GM23338 (cell line): ENCODE results near the gene FLNA. TPM values are rescaled to one million over a fixed set of nuclear protein-coding genes. Genes with fewer than 3 reads are reported as not detected.

ENCODE experiments used
- ATAC-seq: fragments of 200-7000 bp; cut with Tn5 transposase; 3 replicates; pipeline ENCODE4 v1.9.1; 2020
- DNase-seq: peaks from one replicate; pipeline ENCODE4 v3.0.0-alpha.2; 2015; ENCODE audit warnings: low spot score
- H2AFZ ChIP-seq: fragments of 200-600 bp; sonication (generic); 2 replicates; pipeline ENCODE4 v1.8.0; 2016; ENCODE audit warnings: antibody characterized with exemption, mild to moderate bottlenecking, moderate library complexity
- H3F3A ChIP-seq: fragments of 200-600 bp; sonication (generic); replicated peaks from 2 replicates; pipeline ENCODE4 v1.8.0; 2017; ENCODE audit warnings: antibody characterized with exemption, mixed run types, low read depth
- H3K27ac ChIP-seq: fragments of 200-600 bp; sonication (generic); 2 replicates; pipeline ENCODE4 v1.6.1; 2016; ENCODE audit warnings: low read depth
- H3K27me3 ChIP-seq: fragments of 200-600 bp; sonication (generic); 2 replicates; pipeline ENCODE4 v1.8.0; 2016; ENCODE audit warnings: mild to moderate bottlenecking, mixed run types, moderate library complexity; ENCODE audit not compliant: insufficient read depth
- H3K36me3 ChIP-seq: fragments of 200-600 bp; sonication (generic); 2 replicates; pipeline ENCODE4 v1.8.0; 2016; ENCODE audit warnings: mild to moderate bottlenecking; ENCODE audit not compliant: insufficient read depth
- H3K4me1 ChIP-seq: fragments of 200-600 bp; sonication (generic); 2 replicates; pipeline ENCODE4 v1.8.0; 2016; ENCODE audit warnings: mild to moderate bottlenecking, moderate library complexity; ENCODE audit not compliant: insufficient read depth
- H3K4me2 ChIP-seq: fragments of 200-600 bp; sonication (generic); 2 replicates; pipeline ENCODE4 v1.7.1; 2017; ENCODE audit warnings: mixed run types
- H3K4me3 ChIP-seq: fragments of 200-600 bp; sonication (generic); 2 replicates; pipeline ENCODE4 v1.6.1; 2016; ENCODE audit warnings: mixed run types
- H3K79me2 ChIP-seq: fragments of 200-600 bp; sonication (generic); replicated peaks from 2 replicates; pipeline ENCODE4 v1.8.0; 2017; ENCODE audit warnings: mild to moderate bottlenecking; ENCODE audit not compliant: insufficient read depth
- H3K9me2 ChIP-seq: fragments of 200-600 bp; sonication (generic); 2 replicates; pipeline ENCODE4 v1.8.0; 2017; ENCODE audit not compliant: insufficient read depth
- H4K20me1 ChIP-seq: fragments of 200-600 bp; sonication (generic); replicated peaks from 2 replicates; pipeline ENCODE4 v1.8.0; 2017; ENCODE audit warnings: mild to moderate bottlenecking; ENCODE audit not compliant: insufficient read depth
- H3K27ac Mint-ChIP-seq: 2 replicates; pipeline ENCODE4 v1.8.0; 2020; ENCODE audit warnings: inconsistent platforms, mild to moderate bottlenecking, moderate library complexity, mixed read lengths
- H3K27me3 Mint-ChIP-seq: 3 replicates; pipeline ENCODE4 v1.8.0; 2022; ENCODE audit warnings: low read depth, mild to moderate bottlenecking, moderate library complexity, mixed read lengths, inconsistent platforms; ENCODE audit not compliant: insufficient read depth, poor library complexity
- H3K36me3 Mint-ChIP-seq: 3 replicates; pipeline ENCODE4 v1.8.0; 2021; ENCODE audit warnings: low read depth, mild to moderate bottlenecking, inconsistent platforms, moderate library complexity, mixed read lengths
- H3K4me1 Mint-ChIP-seq: 3 replicates; pipeline ENCODE4 v1.8.0; 2020; ENCODE audit warnings: mild to moderate bottlenecking, inconsistent platforms, mixed read lengths
- H3K4me3 Mint-ChIP-seq: 3 replicates; pipeline ENCODE4 v1.8.0; 2021; ENCODE audit warnings: moderate library complexity, mild to moderate bottlenecking, inconsistent platforms, mixed read lengths
- H3K9me3 Mint-ChIP-seq: 3 replicates; pipeline ENCODE4 v1.8.0; 2020; ENCODE audit warnings: moderate library complexity, mild to moderate bottlenecking, inconsistent platforms, mixed read lengths
- EZH2phosphoT487 ChIP-seq: fragments of 200-600 bp; sonication (generic); IDR thresholded peaks from one replicate; pipeline ENCODE4 v1.8.1; 2018; ENCODE audit warnings: antibody characterized with exemption; ENCODE audit not compliant: unreplicated experiment
- POLR2AphosphoS5 ChIP-seq: IDR thresholded peaks from 2 replicates; pipeline ENCODE4 v1.6.1; 2016; ENCODE audit warnings: antibody characterized with exemption, low read depth
- STAT1 ChIP-seq: IDR thresholded peaks from one replicate; pipeline ENCODE4 v1.6.1; 2016; ENCODE audit warnings: antibody characterized with exemption; ENCODE audit not compliant: unreplicated experiment
- ZNF114 ChIP-seq: fragments of 250-450 bp; sonication (Bioruptor Pico); IDR thresholded peaks from 2 replicates; pipeline ENCODE4 v1.5.0; 2020; ENCODE audit warnings: mild to moderate bottlenecking, moderate library complexity
- ZNF331 ChIP-seq: fragments of 250-450 bp; sonication (Bioruptor Pico); IDR thresholded peaks from 2 replicates; pipeline ENCODE4 v1.5.0; 2020; ENCODE audit warnings: low read depth, mild to moderate bottlenecking, moderate library complexity
- polyA plus RNA-seq: library from polyadenylated mRNA; unstranded; fragments of >200 nt; fragmentation: Nextera tagmentation; extraction: Ambion mirVana; gene quantifications from 2 replicates; pipeline ENCODE4 v1.2.1, GENCODE V29; 2016
- total RNA-seq: library from RNA; depleted of rRNA; stranded (reverse); fragments of >200 nt; shearing (Covaris generic); gene quantifications from 2 replicates; pipeline ENCODE4 v1.2.3, GENCODE V29; 2014
- TF ChIP-seq, protein P1 (sequence below), 2 experiments: fragments of 200-600 bp in 1 of 2; sonication (generic) in 1 of 2; conservative IDR thresholded peaks; 2 replicates each; pipeline versions ENCODE4 v1.5.1 to v1.6.1; 2016 to 2017; ENCODE audit warnings: antibody characterized with exemption in 2 of 2, low read depth in 2 of 2, mild to moderate bottlenecking in 2 of 2, moderate library complexity in 1 of 2
- TF ChIP-seq, protein P2 (sequence below): fragments of 250-450 bp; sonication (Bioruptor Pico); IDR thresholded peaks from 2 replicates; pipeline ENCODE4 v1.5.0; 2020; ENCODE audit warnings: mild to moderate bottlenecking, moderate library complexity
- TF ChIP-seq, protein P3 (sequence below): IDR thresholded peaks from one replicate; pipeline ENCODE4 v1.6.1; 2018; ENCODE audit warnings: antibody characterized with exemption; ENCODE audit not compliant: unreplicated experiment

FLNA gene
- total and polyA plus RNA-seq, 2 experiments from 2014 or later, result 579 to 1,445 TPM

DNA sequence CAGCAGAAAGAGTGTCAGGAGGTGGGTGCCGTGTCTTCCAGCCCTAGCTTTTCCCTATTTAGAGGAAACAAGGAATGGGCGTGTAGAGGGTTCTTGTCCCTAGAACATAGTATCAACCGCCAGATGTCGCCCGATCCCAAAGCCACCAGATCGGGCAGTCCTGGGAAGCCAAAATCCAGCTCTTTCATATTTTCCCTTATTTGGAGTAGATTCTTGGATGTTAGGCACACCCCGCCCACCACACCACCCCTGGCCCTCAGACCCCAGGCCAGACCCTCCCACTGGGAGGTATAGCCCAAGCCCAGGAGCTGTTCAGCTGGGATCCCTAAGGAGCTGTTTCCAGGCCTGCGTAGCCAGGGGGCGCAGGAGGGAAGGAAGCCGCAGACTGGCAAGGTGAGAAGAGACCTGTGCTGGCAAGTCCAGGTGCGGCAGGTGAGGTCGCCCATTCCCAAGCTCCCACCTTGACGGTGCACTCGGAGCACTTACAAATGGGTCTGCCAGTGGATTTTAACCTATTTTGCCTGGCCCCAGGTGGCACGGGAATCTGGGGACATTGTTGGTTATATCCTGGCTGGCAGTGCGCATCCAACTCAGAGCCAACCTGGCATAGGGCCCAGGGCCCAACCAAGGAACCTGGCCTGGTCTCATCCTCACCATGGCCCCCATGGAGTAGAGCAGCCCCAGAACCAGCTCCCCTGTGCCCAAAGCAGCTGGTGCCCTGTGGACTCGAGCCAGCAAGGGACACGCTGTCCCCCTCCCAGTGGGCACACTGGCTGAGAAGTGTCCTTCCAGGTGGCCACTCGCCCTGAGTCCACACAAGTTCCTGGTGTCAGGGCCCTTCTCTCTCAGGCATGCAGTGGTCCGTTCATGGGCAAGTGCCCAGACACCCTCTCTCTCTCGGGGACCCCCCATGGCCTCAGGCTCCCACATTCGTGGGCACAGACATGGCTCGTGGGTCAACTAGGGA, 811 bp downstream of the FLNA start:
- TF ChIP-seq ZNF114 (no peak), ZNF331 (no peak), POLR2AphosphoS5 (no peak)
- TF ChIP-seq, protein P1, sequence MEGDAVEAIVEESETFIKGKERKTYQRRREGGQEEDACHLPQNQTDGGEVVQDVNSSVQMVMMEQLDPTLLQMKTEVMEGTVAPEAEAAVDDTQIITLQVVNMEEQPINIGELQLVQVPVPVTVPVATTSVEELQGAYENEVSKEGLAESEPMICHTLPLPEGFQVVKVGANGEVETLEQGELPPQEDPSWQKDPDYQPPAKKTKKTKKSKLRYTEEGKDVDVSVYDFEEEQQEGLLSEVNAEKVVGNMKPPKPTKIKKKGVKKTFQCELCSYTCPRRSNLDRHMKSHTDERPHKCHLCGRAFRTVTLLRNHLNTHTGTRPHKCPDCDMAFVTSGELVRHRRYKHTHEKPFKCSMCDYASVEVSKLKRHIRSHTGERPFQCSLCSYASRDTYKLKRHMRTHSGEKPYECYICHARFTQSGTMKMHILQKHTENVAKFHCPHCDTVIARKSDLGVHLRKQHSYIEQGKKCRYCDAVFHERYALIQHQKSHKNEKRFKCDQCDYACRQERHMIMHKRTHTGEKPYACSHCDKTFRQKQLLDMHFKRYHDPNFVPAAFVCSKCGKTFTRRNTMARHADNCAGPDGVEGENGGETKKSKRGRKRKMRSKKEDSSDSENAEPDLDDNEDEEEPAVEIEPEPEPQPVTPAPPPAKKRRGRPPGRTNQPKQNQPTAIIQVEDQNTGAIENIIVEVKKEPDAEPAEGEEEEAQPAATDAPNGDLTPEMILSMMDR (conservative IDR thresholded peaks at IDR 0.05; ENCODE audit: low read depth in 2 of 2), result peak; percentile 69 to 78
- Histone ChIP-seq H3K4me2 (peak overlapping the region; percentile 71), H3K27me3 (no peaks in the 10 kb centered on the region), H3K36me3 (no peaks in the 10 kb centered on the region), H3K27ac (no peak overlapping the region), H3F3A (0 out of 2 replicates have a peak, but pooled peaks cover 3% of the 10 kb centered on the region), H3K79me2 (peaks cover 21% of the 10 kb centered on the region), H2AFZ (no peak overlapping the region), H4K20me1 (no peaks in the 10 kb centered on the region), H3K9me2 (no peaks in the 10 kb centered on the region), H3K4me1 (peaks cover 4% of the 10 kb centered on the region; the same call in 1 of the 2 replicates), H3K4me3 (peak overlapping the region; percentile 46)
- H3K27ac Mint-ChIP-seq, result no peak overlapping the region
- H3K9me3 Mint-ChIP-seq, result peaks cover 5% of the 10 kb centered on the region; the same call in 2 of the 3 replicates
- H3K4me1 Mint-ChIP-seq, result peaks cover 6% of the 10 kb centered on the region; the same call in 1 of the 3 replicates
- ATAC-seq (peak; percentile 17), DNase-seq (peak; percentile 81)
- H3K36me3 Mint-ChIP-seq, result peaks cover 14% of the 10 kb centered on the region
- peaks cover 13% of the 10 kb centered on the region for H3K27me3 Mint-ChIP-seq
- H3K4me3 Mint-ChIP-seq, result peak overlapping the region; percentile 58

DNA sequence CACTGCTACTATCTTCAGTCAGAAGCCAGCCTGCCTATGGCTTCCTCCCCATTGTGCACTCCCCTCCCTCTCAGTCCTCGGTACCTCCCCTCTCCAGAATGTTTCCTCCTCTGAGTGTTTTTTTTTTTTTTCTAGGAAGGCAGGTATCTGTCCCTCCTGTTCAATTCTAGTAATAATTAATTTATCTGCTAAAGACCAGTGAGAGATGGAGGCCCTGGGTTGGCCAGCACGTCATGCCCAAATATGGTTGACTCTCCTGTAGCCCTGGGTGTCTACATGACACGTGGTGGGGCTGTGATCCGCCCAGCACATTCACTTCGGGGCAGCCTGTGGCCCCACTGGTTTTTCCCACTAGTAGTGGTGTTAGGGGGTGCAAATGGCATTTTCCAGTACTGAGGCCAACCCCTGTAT, 1.8 kb downstream of the FLNA start:
- Histone ChIP-seq H2AFZ (no peak overlapping the region), H3K27me3 (no peaks in the 10 kb centered on the region), H4K20me1 (no peaks in the 10 kb centered on the region; the same call in 1 of the 2 replicates), H3K9me2 (no peaks in the 10 kb centered on the region), H3K4me1 (peaks cover 4% of the 10 kb centered on the region; the same call in 1 of the 2 replicates), H3F3A (0 out of 2 replicates have a peak, but pooled peaks cover 3% of the 10 kb centered on the region), H3K36me3 (no peaks in the 10 kb centered on the region), H3K4me2 (peak overlapping the region; percentile 75; the same call in 1 of the 2 replicates), H3K79me2 (peaks cover 31% of the 10 kb centered on the region), H3K27ac (no peak overlapping the region), H3K4me3 (no peak overlapping the region; the same call in 1 of the 2 replicates)
- Mint-ChIP-seq H3K27ac (no peak overlapping the region), H3K4me3 (peak overlapping the region; percentile 60; the same call in 2 of the 3 replicates), H3K36me3 (peaks cover 22% of the 10 kb centered on the region), H3K27me3 (peaks cover 13% of the 10 kb centered on the region), H3K4me1 (peaks cover 6% of the 10 kb centered on the region; the same call in 1 of the 3 replicates), H3K9me3 (peaks cover 5% of the 10 kb centered on the region; the same call in 2 of the 3 replicates)
- ATAC-seq, result no peak
- no peak for DNase-seq
- TF ChIP-seq, protein P2, sequence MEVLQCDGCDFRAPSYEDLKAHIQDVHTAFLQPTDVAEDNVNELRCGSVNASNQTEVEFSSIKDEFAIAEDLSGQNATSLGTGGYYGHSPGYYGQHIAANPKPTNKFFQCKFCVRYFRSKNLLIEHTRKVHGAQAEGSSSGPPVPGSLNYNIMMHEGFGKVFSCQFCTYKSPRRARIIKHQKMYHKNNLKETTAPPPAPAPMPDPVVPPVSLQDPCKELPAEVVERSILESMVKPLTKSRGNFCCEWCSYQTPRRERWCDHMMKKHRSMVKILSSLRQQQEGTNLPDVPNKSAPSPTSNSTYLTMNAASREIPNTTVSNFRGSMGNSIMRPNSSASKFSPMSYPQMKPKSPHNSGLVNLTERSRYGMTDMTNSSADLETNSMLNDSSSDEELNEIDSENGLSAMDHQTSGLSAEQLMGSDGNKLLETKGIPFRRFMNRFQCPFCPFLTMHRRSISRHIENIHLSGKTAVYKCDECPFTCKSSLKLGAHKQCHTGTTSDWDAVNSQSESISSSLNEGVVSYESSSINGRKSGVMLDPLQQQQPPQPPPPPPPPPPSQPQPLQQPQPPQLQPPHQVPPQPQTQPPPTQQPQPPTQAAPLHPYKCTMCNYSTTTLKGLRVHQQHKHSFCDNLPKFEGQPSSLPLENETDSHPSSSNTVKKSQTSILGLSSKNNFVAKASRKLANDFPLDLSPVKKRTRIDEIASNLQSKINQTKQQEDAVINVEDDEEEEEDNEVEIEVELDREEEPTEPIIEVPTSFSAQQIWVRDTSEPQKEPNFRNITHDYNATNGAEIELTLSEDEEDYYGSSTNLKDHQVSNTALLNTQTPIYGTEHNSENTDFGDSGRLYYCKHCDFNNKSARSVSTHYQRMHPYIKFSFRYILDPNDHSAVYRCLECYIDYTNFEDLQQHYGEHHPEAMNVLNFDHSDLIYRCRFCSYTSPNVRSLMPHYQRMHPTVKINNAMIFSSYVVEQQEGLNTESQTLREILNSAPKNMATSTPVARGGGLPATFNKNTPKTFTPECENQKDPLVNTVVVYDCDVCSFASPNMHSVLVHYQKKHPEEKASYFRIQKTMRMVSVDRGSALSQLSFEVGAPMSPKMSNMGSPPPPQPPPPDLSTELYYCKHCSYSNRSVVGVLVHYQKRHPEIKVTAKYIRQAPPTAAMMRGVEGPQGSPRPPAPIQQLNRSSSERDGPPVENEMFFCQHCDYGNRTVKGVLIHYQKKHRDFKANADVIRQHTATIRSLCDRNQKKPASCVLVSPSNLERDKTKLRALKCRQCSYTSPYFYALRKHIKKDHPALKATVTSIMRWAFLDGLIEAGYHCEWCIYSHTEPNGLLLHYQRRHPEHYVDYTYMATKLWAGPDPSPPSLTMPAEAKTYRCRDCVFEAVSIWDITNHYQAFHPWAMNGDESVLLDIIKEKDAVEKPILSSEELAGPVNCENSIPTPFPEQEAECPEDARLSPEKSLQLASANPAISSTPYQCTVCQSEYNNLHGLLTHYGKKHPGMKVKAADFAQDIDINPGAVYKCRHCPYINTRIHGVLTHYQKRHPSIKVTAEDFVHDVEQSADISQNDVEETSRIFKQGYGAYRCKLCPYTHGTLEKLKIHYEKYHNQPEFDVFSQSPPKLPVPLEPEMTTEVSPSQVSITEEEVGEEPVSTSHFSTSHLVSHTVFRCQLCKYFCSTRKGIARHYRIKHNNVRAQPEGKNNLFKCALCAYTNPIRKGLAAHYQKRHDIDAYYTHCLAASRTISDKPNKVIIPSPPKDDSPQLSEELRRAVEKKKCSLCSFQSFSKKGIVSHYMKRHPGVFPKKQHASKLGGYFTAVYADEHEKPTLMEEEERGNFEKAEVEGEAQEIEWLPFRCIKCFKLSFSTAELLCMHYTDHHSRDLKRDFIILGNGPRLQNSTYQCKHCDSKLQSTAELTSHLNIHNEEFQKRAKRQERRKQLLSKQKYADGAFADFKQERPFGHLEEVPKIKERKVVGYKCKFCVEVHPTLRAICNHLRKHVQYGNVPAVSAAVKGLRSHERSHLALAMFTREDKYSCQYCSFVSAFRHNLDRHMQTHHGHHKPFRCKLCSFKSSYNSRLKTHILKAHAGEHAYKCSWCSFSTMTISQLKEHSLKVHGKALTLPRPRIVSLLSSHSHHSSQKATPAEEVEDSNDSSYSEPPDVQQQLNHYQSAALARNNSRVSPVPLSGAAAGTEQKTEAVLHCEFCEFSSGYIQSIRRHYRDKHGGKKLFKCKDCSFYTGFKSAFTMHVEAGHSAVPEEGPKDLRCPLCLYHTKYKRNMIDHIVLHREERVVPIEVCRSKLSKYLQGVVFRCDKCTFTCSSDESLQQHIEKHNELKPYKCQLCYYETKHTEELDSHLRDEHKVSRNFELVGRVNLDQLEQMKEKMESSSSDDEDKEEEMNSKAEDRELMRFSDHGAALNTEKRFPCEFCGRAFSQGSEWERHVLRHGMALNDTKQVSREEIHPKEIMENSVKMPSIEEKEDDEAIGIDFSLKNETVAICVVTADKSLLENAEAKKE (CRISPR knock-in tag), result no peak
- TF ChIP-seq ZNF114 (no peak), STAT1 (no peak), EZH2phosphoT487 (no peak)
- TF ChIP-seq, protein P3, sequence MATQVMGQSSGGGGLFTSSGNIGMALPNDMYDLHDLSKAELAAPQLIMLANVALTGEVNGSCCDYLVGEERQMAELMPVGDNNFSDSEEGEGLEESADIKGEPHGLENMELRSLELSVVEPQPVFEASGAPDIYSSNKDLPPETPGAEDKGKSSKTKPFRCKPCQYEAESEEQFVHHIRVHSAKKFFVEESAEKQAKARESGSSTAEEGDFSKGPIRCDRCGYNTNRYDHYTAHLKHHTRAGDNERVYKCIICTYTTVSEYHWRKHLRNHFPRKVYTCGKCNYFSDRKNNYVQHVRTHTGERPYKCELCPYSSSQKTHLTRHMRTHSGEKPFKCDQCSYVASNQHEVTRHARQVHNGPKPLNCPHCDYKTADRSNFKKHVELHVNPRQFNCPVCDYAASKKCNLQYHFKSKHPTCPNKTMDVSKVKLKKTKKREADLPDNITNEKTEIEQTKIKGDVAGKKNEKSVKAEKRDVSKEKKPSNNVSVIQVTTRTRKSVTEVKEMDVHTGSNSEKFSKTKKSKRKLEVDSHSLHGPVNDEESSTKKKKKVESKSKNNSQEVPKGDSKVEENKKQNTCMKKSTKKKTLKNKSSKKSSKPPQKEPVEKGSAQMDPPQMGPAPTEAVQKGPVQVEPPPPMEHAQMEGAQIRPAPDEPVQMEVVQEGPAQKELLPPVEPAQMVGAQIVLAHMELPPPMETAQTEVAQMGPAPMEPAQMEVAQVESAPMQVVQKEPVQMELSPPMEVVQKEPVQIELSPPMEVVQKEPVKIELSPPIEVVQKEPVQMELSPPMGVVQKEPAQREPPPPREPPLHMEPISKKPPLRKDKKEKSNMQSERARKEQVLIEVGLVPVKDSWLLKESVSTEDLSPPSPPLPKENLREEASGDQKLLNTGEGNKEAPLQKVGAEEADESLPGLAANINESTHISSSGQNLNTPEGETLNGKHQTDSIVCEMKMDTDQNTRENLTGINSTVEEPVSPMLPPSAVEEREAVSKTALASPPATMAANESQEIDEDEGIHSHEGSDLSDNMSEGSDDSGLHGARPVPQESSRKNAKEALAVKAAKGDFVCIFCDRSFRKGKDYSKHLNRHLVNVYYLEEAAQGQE, result no peak
